ENCODE results near the gene FAHD1. TPM values are rescaled to one million over a fixed set of nuclear protein-coding genes. Genes with fewer than 3 reads are reported as not detected.

Gene FAHD1
- total RNA-seq, 2 donors from 2014 or later, result 14.4 to 17.5 TPM

DNA sequence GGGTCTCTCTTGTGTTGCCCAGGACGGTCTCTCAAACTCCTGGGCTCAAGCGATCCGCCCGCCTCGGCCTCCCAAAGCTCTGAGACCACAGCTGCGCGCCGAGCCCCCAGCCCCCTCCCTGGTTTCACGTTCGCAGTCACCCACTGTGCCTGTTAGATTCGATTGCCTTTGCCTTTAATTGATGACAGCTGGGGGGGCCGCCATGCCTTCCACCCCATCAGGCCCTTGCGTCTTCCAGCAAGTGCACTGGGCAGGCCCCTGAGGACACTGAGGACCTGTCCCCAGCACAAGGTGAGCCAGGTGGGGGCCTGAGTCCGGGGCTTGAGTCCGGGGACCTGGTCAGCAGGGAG lies 36.8 kb upstream of the FAHD1 start:
- no peak overlapping the region for H3K27ac ChIP-seq
- ATAC-seq (ENCODE audit: insufficient number of reproducible peaks, low FRiP score, low read depth) (no peak), DNase-seq (ENCODE audit: low spot score) (no peak)
- no peaks in the 10 kb centered on the region for H3K9me3 ChIP-seq
- TF ChIP-seq CTCF (IDR thresholded peaks at IDR 0.05), result no peak
- no peaks in the 10 kb centered on the region for H3K27me3 ChIP-seq (replicated peaks; ENCODE audit: insufficient read depth)
- peaks cover 0 to 2% of the 10 kb centered on the region in 2 donors for H3K4me1 ChIP-seq (ENCODE audit: control insufficient read depth in 1 of 2, low read depth in 2 of 2)
- H3K36me3 ChIP-seq, result peaks cover 25% of the 10 kb centered on the region
- no peak overlapping the region for H3K4me3 ChIP-seq

DNA sequence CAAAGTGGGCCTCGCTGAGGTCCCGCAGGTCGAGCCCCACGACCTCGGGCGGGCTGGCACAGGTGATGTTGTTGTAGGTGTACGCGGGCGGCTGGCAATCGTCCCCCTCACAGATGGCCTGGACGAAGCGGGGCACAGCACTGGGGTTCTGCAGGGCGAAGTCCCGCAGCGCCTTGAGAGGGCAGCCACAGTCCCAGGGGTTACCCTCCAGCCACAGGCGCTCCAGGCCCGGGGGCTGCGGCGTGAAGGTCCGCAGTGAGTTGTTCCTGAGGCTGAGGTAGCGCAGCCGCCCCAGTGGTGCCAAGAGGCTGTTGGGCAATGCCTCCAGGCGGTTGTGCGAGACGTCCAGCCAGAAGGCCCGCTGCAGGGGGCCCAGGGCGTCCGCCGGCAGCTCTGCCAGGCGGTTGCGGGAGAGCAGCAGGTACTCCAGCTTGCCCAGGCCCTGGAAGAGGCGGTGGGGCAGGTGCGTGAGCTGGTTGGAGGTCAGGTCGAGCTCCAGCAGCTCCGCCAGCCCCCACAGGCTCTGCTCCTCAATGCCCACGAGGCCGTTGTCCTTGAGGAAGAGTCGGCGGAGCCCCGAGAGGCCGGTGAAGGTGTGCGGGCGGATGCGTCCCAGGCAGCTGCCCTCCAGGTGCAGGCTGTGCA lies 36.3 kb upstream of the FAHD1 start:
- Histone ChIP-seq H3K4me1 (ENCODE audit: control insufficient read depth in 1 of 2, low read depth in 2 of 2) (no peaks in the 10 kb centered on the region), H3K36me3 (peaks cover 25% of the 10 kb centered on the region), H3K27me3 (replicated peaks; ENCODE audit: insufficient read depth) (no peaks in the 10 kb centered on the region), H3K4me3 (no peak overlapping the region), H3K9me3 (no peaks in the 10 kb centered on the region), H3K27ac (no peak overlapping the region)
- TF ChIP-seq CTCF (IDR thresholded peaks at IDR 0.05), result no peak
- ATAC-seq (ENCODE audit: insufficient number of reproducible peaks, low FRiP score, low read depth) (no peak), DNase-seq (ENCODE audit: low spot score) (no peak)

- H3K4me3 ChIP-seq, result no peak overlapping the region
- no peaks in the 10 kb centered on the region for H3K9me3 ChIP-seq
- H3K27ac ChIP-seq, result no peak overlapping the region
- H3K36me3 ChIP-seq, result peaks cover 25% of the 10 kb centered on the region
- ATAC-seq (ENCODE audit: insufficient number of reproducible peaks, low FRiP score, low read depth) (no peak), DNase-seq (ENCODE audit: low spot score) (no peak)
- no peak for TF ChIP-seq CTCF (IDR thresholded peaks at IDR 0.05)
- no peaks in the 10 kb centered on the region for H3K4me1 ChIP-seq (ENCODE audit: control insufficient read depth in 1 of 2, low read depth in 2 of 2)
- no peaks in the 10 kb centered on the region for H3K27me3 ChIP-seq (replicated peaks; ENCODE audit: insufficient read depth)
These were observed 35.6 kb upstream of the FAHD1 start for GRCh38 chr16:1791256-1791942.

- Histone ChIP-seq H3K4me3 (no peak overlapping the region), H3K27ac (no peak overlapping the region), H3K9me3 (no peaks in the 10 kb centered on the region), H3K27me3 (replicated peaks; ENCODE audit: insufficient read depth) (no peaks in the 10 kb centered on the region), H3K4me1 (ENCODE audit: control insufficient read depth in 1 of 2, low read depth in 2 of 2) (no peaks in the 10 kb centered on the region), H3K36me3 (peaks cover 19% of the 10 kb centered on the region)
- no peak for DNase-seq (ENCODE audit: low spot score)
- no peak for ATAC-seq (ENCODE audit: insufficient number of reproducible peaks, low FRiP score, low read depth)
- TF ChIP-seq CTCF (IDR thresholded peaks at IDR 0.05), result no peak
These were observed 34.8 kb upstream of the FAHD1 start for GRCh38 chr16:1791943-1792812.

Data from thoracic aorta (tissue), 2 donors.